Loucy (cell line): Measurements from ENCODE around the gene TRAF3IP3.

Source experiments
- H2AFZ ChIP-seq: fragments of 200-600 bp; sonication (generic); 2 replicates; pipeline ENCODE4 v1.6.0; 2016; ENCODE audit warnings: antibody characterized with exemption, mild to moderate bottlenecking, low read length, moderate library complexity
- H3F3A ChIP-seq: fragments of 200-600 bp; 2 replicates; pipeline ENCODE4 v1.6.0; 2016; ENCODE audit warnings: antibody characterized with exemption, low read depth, mild to moderate bottlenecking
- H3K27me3 ChIP-seq: fragments of 200-600 bp; sonication (generic); 2 replicates; pipeline ENCODE4 v1.6.1; 2014; ENCODE audit warnings: low read length, mild to moderate bottlenecking; ENCODE audit not compliant: insufficient read depth, poor library complexity, severe bottlenecking
- H3K36me3 ChIP-seq: fragments of 200-600 bp; sonication (generic); 2 replicates; pipeline ENCODE4 v1.6.1; 2016; ENCODE audit warnings: low read length; ENCODE audit not compliant: insufficient read depth
- H3K4me1 ChIP-seq: fragments of 200-600 bp; sonication (generic); 2 replicates; pipeline ENCODE4 v1.5.1; 2014; ENCODE audit warnings: low read length, mild to moderate bottlenecking; ENCODE audit not compliant: insufficient read depth, poor library complexity, severe bottlenecking
- H3K4me2 ChIP-seq: fragments of 200-600 bp; sonication (generic); 2 replicates; pipeline ENCODE4 v1.6.0; 2014; ENCODE audit warnings: antibody characterized with exemption, low read length, low read depth, mild to moderate bottlenecking; ENCODE audit not compliant: poor library complexity, severe bottlenecking
- H3K4me3 ChIP-seq: fragments of 200-600 bp; sonication (generic); 2 replicates; pipeline ENCODE4 v1.5.1; 2014; ENCODE audit warnings: low read length, mild to moderate bottlenecking, mixed read lengths; ENCODE audit not compliant: poor library complexity, severe bottlenecking
- H3K79me2 ChIP-seq: fragments of 200-600 bp; sonication (generic); 2 replicates; pipeline ENCODE4 v1.6.1; 2014; ENCODE audit warnings: low read length; ENCODE audit not compliant: insufficient read depth
- H3K9ac ChIP-seq: fragments of 200-600 bp; sonication (generic); 2 replicates; pipeline ENCODE4 v1.6.0; 2014; ENCODE audit warnings: mild to moderate bottlenecking, low read depth, low read length, moderate library complexity; ENCODE audit not compliant: poor library complexity, severe bottlenecking
- H3K9me2 ChIP-seq: fragments of 200-600 bp; sonication (generic); replicated peaks from 2 replicates; pipeline ENCODE4 v1.6.1; 2016; ENCODE audit warnings: low read depth, low read length, mixed read lengths
- H3K9me3 ChIP-seq: fragments of 200-600 bp; sonication (generic); 2 replicates; pipeline ENCODE4 v1.6.1; 2014; ENCODE audit warnings: mild to moderate bottlenecking, antibody characterized with exemption, low read length, low read depth; ENCODE audit not compliant: insufficient read depth
- H4K20me1 ChIP-seq: fragments of 200-600 bp; sonication (generic); 2 replicates; pipeline ENCODE4 v1.6.0; 2014; ENCODE audit warnings: antibody characterized with exemption, low read length, mild to moderate bottlenecking; ENCODE audit not compliant: insufficient read depth, poor library complexity, severe bottlenecking
- CTCF ChIP-seq: fragments of 200-600 bp; sonication (generic); conservative IDR thresholded peaks from 2 replicates; pipeline ENCODE4 v1.5.1; 2014; ENCODE audit warnings: mild to moderate bottlenecking, antibody characterized with exemption, low read length
- EZH2phosphoT487 ChIP-seq: fragments of 200-600 bp; IDR thresholded peaks from 2 replicates; pipeline ENCODE4 v1.6.1; 2018; ENCODE audit warnings: antibody characterized with exemption, mild to moderate bottlenecking, moderate library complexity, borderline replicate concordance

TRAF3IP3 gene

GRCh38 chr1:209769971-209770370 is 14.1 kb downstream of the TRAF3IP3 start:
- Histone ChIP-seq H3K9ac (peak overlapping the region; percentile 94), H3K9me2 (no peaks in the 10 kb centered on the region), H3K9me3 (no peaks in the 10 kb centered on the region), H3K79me2 (peaks cover 25% of the 10 kb centered on the region), H3K4me3 (peak overlapping the region; percentile 89), H3K36me3 (peaks cover 13% of the 10 kb centered on the region; the same call in 1 of the 2 replicates), H3F3A (peaks cover 23% of the 10 kb centered on the region), H2AFZ (no peak overlapping the region), H3K27me3 (no peaks in the 10 kb centered on the region), H4K20me1 (peaks cover 5% of the 10 kb centered on the region), H3K4me1 (peaks cover 38% of the 10 kb centered on the region), H3K4me2 (peak overlapping the region; percentile 99)
- TF ChIP-seq EZH2phosphoT487 (no peak), CTCF (peak; percentile 30)

- no peak overlapping the region for H3K9ac ChIP-seq
- H3K4me2 ChIP-seq = peak overlapping the region; percentile 99
- H3K36me3 ChIP-seq = peaks cover 21% of the 10 kb centered on the region
- no peak overlapping the region for H2AFZ ChIP-seq
- no peaks in the 10 kb centered on the region for H3K9me2 ChIP-seq
- peaks cover 25% of the 10 kb centered on the region for H3K79me2 ChIP-seq
- no peaks in the 10 kb centered on the region for H3K9me3 ChIP-seq
- H3K4me1 ChIP-seq = peaks cover 38% of the 10 kb centered on the region
- peaks cover 23% of the 10 kb centered on the region for H3F3A ChIP-seq
- no peaks in the 10 kb centered on the region for H3K27me3 ChIP-seq
- H3K4me3 ChIP-seq = peak overlapping the region; percentile 89
- peaks cover 5% of the 10 kb centered on the region for H4K20me1 ChIP-seq
- TF ChIP-seq CTCF = no peak
- no peak for TF ChIP-seq EZH2phosphoT487
Observed at GRCh38 chr1:209770636-209771415, 15.0 kb downstream of the TRAF3IP3 start.

- Histone ChIP-seq H3K4me3 (no peak overlapping the region), H3K4me2 (no peak overlapping the region), H3K4me1 (peaks cover 28% of the 10 kb centered on the region), H4K20me1 (peaks cover 5% of the 10 kb centered on the region), H2AFZ (no peak overlapping the region), H3K36me3 (peaks cover 33% of the 10 kb centered on the region), H3K79me2 (peaks cover 25% of the 10 kb centered on the region), H3K9ac (no peak overlapping the region), H3K9me2 (no peaks in the 10 kb centered on the region), H3K9me3 (no peaks in the 10 kb centered on the region), H3F3A (peaks cover 23% of the 10 kb centered on the region), H3K27me3 (no peaks in the 10 kb centered on the region)
- TF ChIP-seq CTCF (no peak), EZH2phosphoT487 (no peak)
Observed at GRCh38 chr1:209772126-209772525, 16.3 kb downstream of the TRAF3IP3 start.
